Measurements from ENCODE around the gene TLR9. TPM values are rescaled to one million over a fixed set of nuclear protein-coding genes. Genes with fewer than 3 reads are reported as not detected.
A peak's percentile ranks its signal among the peaks of the same experiment; 100 is the strongest.

TLR9 gene
- total and polyA plus RNA-seq, 2 donors from 2014 or later: 0.94 TPM; not detected in 1

- Histone ChIP-seq H3K27ac (ENCODE audit: low read depth in 2 of 2, low read length in 2 of 2) (no peak overlapping the region), H3K36me3 (ENCODE audit: control insufficient read depth in 2 of 3, insufficient read depth in 3 of 3, low read length in 3 of 3) (peaks cover 18 to 43% (median 33%) of the 10 kb centered on the region in 3 donors), H3K4me1 (ENCODE audit: control insufficient read depth in 2 of 3, insufficient read depth in 2 of 3, low read depth in 1 of 3, low read length in 3 of 3) (peaks cover 0 to 17% (median 10%) of the 10 kb centered on the region in 3 donors), H3K9ac (ENCODE audit: low read length in 3 of 3) (no peak overlapping the region), H3K27me3 (ENCODE audit: control insufficient read depth, insufficient read depth, low read length) (no peaks in the 10 kb centered on the region), H3K9me3 (ENCODE audit: control insufficient read depth in 2 of 3, insufficient read depth in 1 of 3, low read length in 3 of 3) (no peaks in the 10 kb centered on the region), H3K4me3 (ENCODE audit: low read length in 3 of 3) (no peak overlapping the region)
- DNase-seq (peak in 1 of 5 donors; percentile 87), FAIRE-seq (no peak)
- intact Hi-C loops (cut with DNase I): no loop called here
- no peak for TF ChIP-seq CTCF (IDR thresholded peaks at IDR 0.05; ENCODE audit: borderline replicate concordance, extremely low read depth, insufficient read depth)
Measured at GRCh38 chr3:52253314-52254304, 28.2 kb upstream of the TLR9 start.

GRCh38 chr3:52250122-52250521, 24.7 kb upstream of the TLR9 start:
- Histone ChIP-seq H3K36me3 (ENCODE audit: control insufficient read depth in 2 of 3, insufficient read depth in 3 of 3, low read length in 3 of 3) (peaks cover under 1 to 9% (median 5%) of the 10 kb centered on the region in 3 donors), H3K27ac (ENCODE audit: low read depth in 2 of 2, low read length in 2 of 2) (no peak overlapping the region), H3K9me3 (ENCODE audit: control insufficient read depth in 2 of 3, insufficient read depth in 1 of 3, low read length in 3 of 3) (no peaks in the 10 kb centered on the region), H3K4me3 (ENCODE audit: low read length in 3 of 3) (no peak overlapping the region), H3K9ac (ENCODE audit: low read length in 3 of 3) (no peak overlapping the region), H3K4me1 (ENCODE audit: control insufficient read depth in 2 of 3, insufficient read depth in 2 of 3, low read depth in 1 of 3, low read length in 3 of 3) (peaks cover 0 to 20% (median 6%) of the 10 kb centered on the region in 3 donors), H3K27me3 (ENCODE audit: control insufficient read depth, insufficient read depth, low read length) (no peaks in the 10 kb centered on the region)
- TF ChIP-seq CTCF (IDR thresholded peaks at IDR 0.05; ENCODE audit: borderline replicate concordance, extremely low read depth, insufficient read depth): no peak
- no peak for FAIRE-seq
- intact Hi-C loops (cut with DNase I): no loop called here
- DNase-seq: no peak

GRCh38 chr3:52249683-52250082, 24.2 kb upstream of the TLR9 start:
- Histone ChIP-seq H3K27ac (ENCODE audit: low read depth in 2 of 2, low read length in 2 of 2) (no peak overlapping the region), H3K27me3 (ENCODE audit: control insufficient read depth, insufficient read depth, low read length) (no peaks in the 10 kb centered on the region), H3K9ac (ENCODE audit: low read length in 3 of 3) (no peak overlapping the region), H3K36me3 (ENCODE audit: control insufficient read depth in 2 of 3, insufficient read depth in 3 of 3, low read length in 3 of 3) (peaks cover 0 to 9% (median 5%) of the 10 kb centered on the region in 3 donors), H3K4me3 (ENCODE audit: low read length in 3 of 3) (no peak overlapping the region), H3K9me3 (ENCODE audit: control insufficient read depth in 2 of 3, insufficient read depth in 1 of 3, low read length in 3 of 3) (no peaks in the 10 kb centered on the region), H3K4me1 (ENCODE audit: control insufficient read depth in 2 of 3, insufficient read depth in 2 of 3, low read depth in 1 of 3, low read length in 3 of 3) (peaks cover 0 to 20% (median 6%) of the 10 kb centered on the region in 3 donors)
- DNase-seq: peak in 1 of 5 donors; percentile 22
- no peak for TF ChIP-seq CTCF (IDR thresholded peaks at IDR 0.05; ENCODE audit: borderline replicate concordance, extremely low read depth, insufficient read depth)
- FAIRE-seq: no peak
- intact Hi-C loops (cut with DNase I): no loop called here

Data from kidney (tissue), 14 donors.